ENCODE results near the gene NAT14. TPM values are rescaled to one million over a fixed set of nuclear protein-coding genes. Genes with fewer than 3 reads are reported as not detected.
A peak's percentile ranks its signal among the peaks of the same experiment; 100 is the strongest.

Gene NAT14
- total RNA-seq, 1 donor from 2014 or later = 11.5 TPM

- DNase-seq (ENCODE audit: low spot score) (no peak), ATAC-seq (no peak)
- intact Hi-C loops (cut with DNase I) = no loop called here
These were observed 19.3 kb upstream of the NAT14 start for GRCh38 chr19:55465460-55466240.

DNA sequence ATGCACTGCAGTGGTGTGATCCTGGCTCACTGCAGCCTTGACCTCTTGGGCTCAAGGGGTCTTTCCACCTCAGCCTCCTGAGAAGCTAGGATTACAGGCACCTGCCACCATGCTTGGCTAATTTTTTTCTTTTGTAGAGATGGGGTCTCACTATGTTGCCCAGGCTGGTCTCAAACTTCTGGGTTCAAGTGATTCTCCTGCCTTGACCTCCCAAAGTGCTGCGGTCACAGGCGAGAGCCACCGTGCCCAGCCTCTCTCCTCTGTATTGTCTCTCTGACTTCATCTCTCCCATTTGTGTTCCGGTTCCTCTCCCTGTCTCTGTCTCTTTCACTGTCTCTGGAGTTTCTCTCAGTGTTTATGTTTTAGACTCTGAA is 18.8 kb upstream of the NAT14 start:
- intact Hi-C loops (cut with DNase I) = no loop called here

GRCh38 chr19:55467236-55468053 is 17.5 kb upstream of the NAT14 start:
- DNase-seq (ENCODE audit: low spot score) (peak; percentile 86), ATAC-seq (peak; percentile 93)
- intact Hi-C loops (cut with DNase I) = no loop called here

More for the DNA sequence above, 18.8 kb upstream of the NAT14 start:
- ATAC-seq (no peak), DNase-seq (ENCODE audit: low spot score) (no peak)

DNA sequence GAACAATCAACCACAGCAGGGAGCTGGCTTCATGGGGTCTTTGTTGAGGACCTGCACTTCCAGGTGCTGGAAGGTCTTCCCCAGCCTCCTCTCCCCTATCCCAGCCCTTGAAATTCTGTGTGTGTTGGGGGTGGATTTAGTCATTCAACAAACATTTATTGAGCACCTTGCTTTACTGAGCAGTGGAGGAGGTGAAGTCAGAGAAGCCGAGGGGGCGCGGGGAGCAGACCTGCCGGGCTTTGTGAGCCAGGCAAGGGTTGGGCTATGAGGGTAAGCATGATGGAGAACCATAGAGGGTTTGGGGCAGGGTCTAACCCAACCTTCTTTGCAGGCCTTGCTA is 17.0 kb upstream of the NAT14 start:
- intact Hi-C loops (cut with DNase I) = no loop called here
- no peak for ATAC-seq
- no peak for DNase-seq (ENCODE audit: low spot score)

DNA sequence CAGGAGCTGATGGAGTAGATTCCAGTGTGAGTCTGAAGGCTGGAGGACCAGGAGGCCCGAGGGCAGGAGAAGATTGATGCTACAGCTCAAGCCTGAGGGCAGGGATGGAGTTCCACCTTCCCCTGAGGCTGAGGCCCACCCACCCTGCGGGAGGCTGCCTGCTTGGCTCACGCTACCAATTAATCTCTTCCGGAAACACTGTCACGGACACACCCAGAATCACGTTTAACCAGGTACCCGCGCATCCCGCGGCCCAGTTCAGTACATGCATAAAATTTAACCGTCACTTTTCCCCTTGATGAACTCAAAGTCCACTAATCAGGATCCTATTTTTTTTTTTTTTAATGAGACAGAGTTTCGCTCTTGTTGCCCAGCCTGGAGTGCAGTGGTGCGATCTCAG is 13.7 kb upstream of the NAT14 start:
- ATAC-seq (no peak), DNase-seq (ENCODE audit: low spot score) (no peak)
- intact Hi-C loops (cut with DNase I) = no loop called here

GRCh38 chr19:55472463-55472862 is 12.5 kb upstream of the NAT14 start:
- ATAC-seq (no peak), DNase-seq (ENCODE audit: low spot score) (no peak)
- intact Hi-C loops (cut with DNase I) = no loop called here

DNA sequence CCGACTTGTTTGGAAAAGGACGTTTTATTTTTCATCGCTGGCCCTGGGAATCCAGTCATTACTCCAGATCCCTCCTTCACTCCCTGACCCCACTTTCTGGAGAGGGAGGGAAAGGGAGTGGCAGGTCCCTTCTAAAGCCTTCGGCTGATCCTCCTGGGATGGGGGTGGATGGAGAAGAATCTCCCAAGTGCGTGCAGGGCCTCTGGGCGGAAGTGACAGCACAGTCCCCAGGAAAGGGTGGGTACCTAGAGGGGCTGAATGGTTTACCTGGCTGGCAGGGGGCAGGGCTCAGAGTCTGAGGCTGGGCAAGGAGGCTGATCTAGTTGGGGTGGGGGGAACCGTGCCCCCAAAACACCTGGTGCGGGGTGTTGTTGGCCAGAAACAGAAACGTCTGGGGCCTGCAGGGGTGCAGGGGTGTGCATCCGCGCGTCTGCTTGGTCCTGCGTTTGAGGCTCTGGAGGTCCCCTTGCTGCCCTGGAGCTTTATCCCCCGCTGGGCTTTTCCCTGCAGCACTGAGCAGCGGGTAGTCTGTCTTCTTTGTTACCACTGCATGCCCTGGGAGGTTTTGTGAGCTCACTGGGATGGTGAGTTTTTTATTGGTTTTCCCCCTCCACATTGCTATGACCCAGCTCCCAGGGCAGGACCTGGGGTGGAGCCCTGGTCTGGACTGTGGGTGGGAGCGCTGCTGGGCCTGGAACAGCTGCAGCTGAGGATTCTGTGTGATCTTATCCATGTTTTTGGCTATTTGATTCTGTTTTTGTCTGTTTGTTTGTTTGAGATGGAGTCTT is 11.6 kb upstream of the NAT14 start:
- intact Hi-C loops (cut with DNase I) = no loop called here
- DNase-seq (ENCODE audit: low spot score) (no peak), ATAC-seq (no peak)

DNA sequence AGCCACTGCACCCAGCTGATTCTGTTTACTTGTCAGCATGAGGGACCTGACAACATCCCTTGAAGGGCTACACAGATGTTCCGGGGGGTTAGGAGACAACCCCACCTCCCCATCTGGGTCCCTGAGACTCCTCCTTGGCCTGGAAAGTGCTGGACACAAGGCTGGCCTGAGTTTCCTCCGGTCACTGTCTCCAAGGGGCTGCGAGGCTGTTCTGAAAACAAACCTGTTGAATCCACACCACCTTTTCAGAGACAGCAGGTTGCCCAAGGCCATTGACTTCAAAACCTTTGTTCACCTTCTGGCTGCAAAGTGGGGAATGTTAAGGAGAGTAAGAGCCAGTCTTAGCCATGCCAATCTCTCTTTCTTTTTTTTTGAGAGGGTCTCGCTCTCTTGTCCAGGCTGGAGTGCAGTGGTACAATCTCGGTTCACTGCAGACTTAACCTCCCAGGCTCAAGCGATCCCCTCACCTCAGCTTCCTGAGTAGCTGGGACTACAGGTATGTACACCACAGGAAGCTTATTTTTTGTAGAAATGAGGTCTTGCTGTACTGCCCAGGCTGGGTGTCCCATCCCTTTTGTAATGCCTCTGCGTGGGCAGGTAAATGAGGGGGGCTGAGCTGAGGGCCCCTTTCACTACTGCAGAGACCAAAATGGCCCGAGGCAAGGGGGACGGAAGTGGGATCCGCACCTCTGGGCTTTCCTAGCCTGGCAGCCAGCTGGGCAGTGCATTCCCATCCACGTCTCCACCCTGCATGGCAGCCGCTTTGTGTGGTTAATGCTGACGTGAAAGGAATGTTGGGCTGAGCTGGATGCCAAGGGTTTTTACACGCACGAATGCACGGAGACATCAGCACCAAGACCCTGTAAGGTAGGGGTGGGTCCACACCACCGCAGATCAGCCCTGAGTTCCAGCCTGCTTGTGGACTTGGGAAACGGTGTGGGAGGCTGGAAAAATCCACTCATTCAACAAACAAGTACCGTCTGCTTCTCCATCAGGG is 10.4 kb upstream of the NAT14 start:
- DNase-seq (ENCODE audit: low spot score) (no peak), ATAC-seq (no peak)
- intact Hi-C loops (cut with DNase I) = no loop called here

DNA sequence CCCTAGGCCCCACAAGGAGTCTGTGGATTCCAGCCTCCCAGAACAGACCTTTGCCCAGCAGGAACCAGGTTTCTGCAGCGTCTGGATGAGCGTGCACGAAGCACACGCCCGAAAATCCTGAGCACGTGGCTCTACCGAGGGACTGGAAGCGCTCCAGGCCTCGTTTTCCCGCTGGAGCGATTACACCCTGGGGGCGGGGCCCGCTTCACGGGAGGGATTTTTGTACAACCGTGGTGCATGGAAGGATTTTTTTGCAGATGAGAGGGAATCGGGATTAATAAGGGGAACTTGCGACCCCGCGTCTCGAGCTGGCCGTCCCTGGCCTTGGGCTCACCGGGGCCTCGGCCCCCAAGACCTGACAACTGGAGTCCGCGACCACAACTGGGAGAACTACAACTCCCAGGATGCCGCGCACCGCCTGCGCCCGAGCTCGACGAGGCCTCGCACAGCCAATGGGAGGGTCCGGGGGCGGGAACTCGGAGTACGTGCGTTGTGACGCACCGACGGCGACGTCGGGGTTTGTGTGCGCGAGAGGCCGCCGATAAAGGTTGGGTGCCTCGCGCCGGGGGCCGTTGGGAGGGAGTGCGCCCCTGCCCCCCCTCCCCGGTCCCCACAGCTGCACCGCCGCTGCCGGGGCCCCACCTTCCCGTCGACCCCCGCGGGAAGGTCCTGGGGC is 8.8 kb upstream of the NAT14 start, which contains the start of gene ZNF628:
ZNF628 (plus strand) TSS at position 518 of the 676 bp plus-strand sequence. CDS start 3,294 bp downstream, outside the sequence.
- peak; percentile 97 for ATAC-seq
- intact Hi-C loops (cut with DNase I) = no loop called here

DNA sequence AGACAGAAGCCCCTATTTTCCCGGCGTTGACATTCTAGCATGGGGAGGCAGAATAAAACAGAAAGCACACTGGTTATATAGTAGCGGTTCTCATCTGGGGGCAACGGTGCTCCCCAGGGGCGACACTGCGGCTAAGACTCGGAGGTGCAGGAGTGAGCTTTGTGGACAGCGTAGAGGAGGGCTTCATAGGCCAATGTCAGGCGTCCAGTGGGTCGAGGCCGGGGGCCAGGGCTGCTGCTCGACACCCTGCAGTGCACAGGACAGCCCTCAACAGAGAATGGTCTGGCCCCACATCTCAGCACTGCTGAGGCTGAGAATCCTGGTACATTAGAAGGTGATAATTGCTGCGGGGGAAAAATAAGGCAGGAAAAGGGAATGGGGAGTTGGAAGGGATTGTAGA is 7.1 kb upstream of the NAT14 start:
- DNase-seq (ENCODE audit: low spot score) = no peak
- intact Hi-C loops (cut with DNase I) = no loop called here

More for the DNA sequence above, 8.8 kb upstream of the NAT14 start, which contains the start of gene ZNF628:
- DNase-seq (ENCODE audit: low spot score) = peak; percentile 99

DNA sequence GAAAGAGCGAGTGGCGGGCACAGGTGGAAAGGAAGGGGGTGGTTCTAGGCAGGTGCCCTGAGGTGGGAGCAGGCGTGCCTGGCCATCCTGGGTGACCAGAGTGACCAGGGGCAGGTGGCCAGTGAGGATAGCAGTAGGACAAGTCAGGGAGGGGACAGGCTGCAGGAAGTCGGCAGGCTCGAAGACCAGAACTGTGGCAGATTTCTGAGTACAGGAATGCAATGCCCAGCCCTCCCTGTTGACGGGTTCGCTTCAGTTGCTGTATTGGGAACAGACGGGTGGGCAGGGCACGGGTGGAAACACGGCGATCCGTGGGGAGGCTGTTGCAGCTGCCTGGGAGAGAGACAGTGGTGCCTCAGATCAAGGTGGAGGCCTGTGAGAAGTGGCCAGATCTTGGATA is 6.6 kb upstream of the NAT14 start:
- no peak for ATAC-seq

More for the DNA sequence above, 7.1 kb upstream of the NAT14 start:
- ATAC-seq = no peak

GRCh38 chr19:55479045-55479444 is 5.9 kb upstream of the NAT14 start:
- ATAC-seq (no peak), DNase-seq (ENCODE audit: low spot score) (no peak)
- intact Hi-C loops (cut with DNase I) = no loop called here

More for the DNA sequence above, 6.6 kb upstream of the NAT14 start:
- intact Hi-C loops (cut with DNase I) = no loop called here
- DNase-seq (ENCODE audit: low spot score) = no peak

- ATAC-seq (no peak), DNase-seq (ENCODE audit: low spot score) (no peak)
- intact Hi-C loops (cut with DNase I) = no loop called here
These were observed 5.3 kb upstream of the NAT14 start for GRCh38 chr19:55479451-55480230.

GRCh38 chr19:55481148-55481793 is 3.7 kb upstream of the NAT14 start:
- intact Hi-C loops (cut with DNase I) = no loop called here
- no peak for DNase-seq (ENCODE audit: low spot score)
- no peak for ATAC-seq

DNA sequence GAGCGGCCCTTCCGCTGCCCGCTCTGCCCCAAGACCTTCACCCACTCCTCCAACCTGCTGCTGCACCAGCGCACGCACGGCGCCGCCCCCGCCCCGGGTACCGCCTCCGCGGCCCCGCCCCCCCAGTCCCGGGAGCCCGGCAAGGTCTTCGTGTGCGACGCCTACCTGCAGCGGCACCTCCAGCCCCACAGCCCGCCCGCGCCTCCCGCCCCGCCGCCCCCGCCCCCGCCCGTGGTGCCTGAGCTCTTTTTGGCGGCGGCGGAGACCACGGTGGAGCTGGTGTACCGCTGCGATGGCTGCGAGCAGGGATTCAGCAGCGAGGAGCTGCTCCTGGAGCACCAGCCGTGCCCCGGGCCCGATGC is 3.2 kb upstream of the NAT14 start:
- DNase-seq (ENCODE audit: low spot score) (no peak), ATAC-seq (no peak)
- intact Hi-C loops (cut with DNase I) = no loop called here

GRCh38 chr19:55482156-55482961 is 2.6 kb upstream of the NAT14 start:
- no peak for DNase-seq (ENCODE audit: low spot score)
- intact Hi-C loops (cut with DNase I) = no loop called here
- ATAC-seq = no peak

Measured in sciatic nerve (tissue), 2 donors.